ENCODE data around the gene RNF128. TPM values are rescaled to one million over a fixed set of nuclear protein-coding genes. Genes with fewer than 3 reads are reported as not detected.
"Not testable (repeated sequence)": the region's sequence is repeated elsewhere in the genome, so short reads cannot be mapped to it uniquely, and the experiment has no call there.

Gene RNF128
- total RNA-seq, 1 donor from 2014 or later: 3.0 TPM

GRCh38 chrX:106740193-106740780, 13.8 kb downstream of the RNF128 start:
- intact Hi-C loops (cut with DNase I): no loop called here
- no peak for DNase-seq (ENCODE audit: low spot score)
- no peak for ATAC-seq

- intact Hi-C loops (cut with DNase I): no loop called here
- ATAC-seq (no peak), DNase-seq (ENCODE audit: low spot score) (no peak)
Observed at GRCh38 chrX:106742193-106742592, 15.7 kb downstream of the RNF128 start.

DNA sequence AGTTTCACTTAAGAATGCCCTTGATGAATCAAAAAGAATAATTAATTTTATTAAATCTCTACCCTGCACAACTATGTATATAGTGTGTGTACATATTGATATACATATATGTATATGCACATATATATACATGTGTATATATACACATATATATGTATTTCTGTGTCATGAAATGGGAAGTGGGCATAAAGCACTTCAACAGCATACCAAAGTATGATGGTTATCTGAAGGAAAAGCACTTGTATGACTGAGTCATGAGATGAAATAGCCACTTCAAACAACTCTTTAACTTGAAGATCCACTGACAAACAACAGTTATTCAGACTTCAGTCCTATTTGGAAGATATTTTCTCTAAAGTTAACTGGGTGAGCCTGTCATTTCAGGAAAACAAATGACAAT, 16.3 kb downstream of the RNF128 start:
- no peak for ATAC-seq

DNA sequence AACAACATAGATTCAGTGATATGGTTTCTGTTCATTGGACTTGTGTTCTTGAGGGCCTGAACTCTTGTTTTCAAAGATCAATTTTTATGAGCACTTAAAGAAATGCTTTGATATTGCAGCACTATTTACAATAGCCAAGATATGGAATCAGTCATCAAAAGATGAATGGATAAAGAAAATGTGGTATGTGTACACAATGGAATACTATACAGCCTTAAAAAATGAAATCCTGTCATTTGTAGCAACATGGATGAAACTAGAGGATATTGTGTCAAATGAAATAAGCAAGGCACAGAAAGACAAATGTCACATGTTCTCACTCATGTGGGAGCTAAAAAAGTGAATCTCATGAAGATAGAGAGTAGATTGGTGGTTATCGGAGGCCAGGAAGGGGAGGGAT, 21.9 kb downstream of the RNF128 start:
- intact Hi-C loops (cut with DNase I): no loop called here
- no peak for DNase-seq (ENCODE audit: low spot score)
- ATAC-seq: no peak

More for the DNA sequence above, 16.3 kb downstream of the RNF128 start:
- no peak for DNase-seq (ENCODE audit: low spot score)
- intact Hi-C loops (cut with DNase I): no loop called here

- no peak for DNase-seq (ENCODE audit: low spot score)
- ATAC-seq: no peak
- intact Hi-C loops (cut with DNase I): no loop called here
Observed at GRCh38 chrX:106751407-106751806, 24.9 kb downstream of the RNF128 start.

GRCh38 chrX:106752101-106752678, 25.7 kb downstream of the RNF128 start:
- intact Hi-C loops (cut with DNase I): no loop called here
- ATAC-seq: no peak

GRCh38 chrX:106769288-106769687, 42.8 kb downstream of the RNF128 start:
- ATAC-seq; intact Hi-C loops (cut with DNase I); DNase-seq (ENCODE audit: low spot score): not testable (repeated sequence)

More at GRCh38 chrX:106752101-106752678, 25.7 kb downstream of the RNF128 start:
- DNase-seq (ENCODE audit: low spot score): no peak

- ATAC-seq (no peak), DNase-seq (ENCODE audit: low spot score) (no peak)
- intact Hi-C loops (cut with DNase I): no loop called here
Observed at GRCh38 chrX:106774981-106775380, 48.5 kb downstream of the RNF128 start.

- intact Hi-C loops (cut with DNase I): no loop called here
- DNase-seq (ENCODE audit: low spot score) (no peak), ATAC-seq (no peak)
Observed at GRCh38 chrX:106780264-106780663, 53.8 kb downstream of the RNF128 start.

DNA sequence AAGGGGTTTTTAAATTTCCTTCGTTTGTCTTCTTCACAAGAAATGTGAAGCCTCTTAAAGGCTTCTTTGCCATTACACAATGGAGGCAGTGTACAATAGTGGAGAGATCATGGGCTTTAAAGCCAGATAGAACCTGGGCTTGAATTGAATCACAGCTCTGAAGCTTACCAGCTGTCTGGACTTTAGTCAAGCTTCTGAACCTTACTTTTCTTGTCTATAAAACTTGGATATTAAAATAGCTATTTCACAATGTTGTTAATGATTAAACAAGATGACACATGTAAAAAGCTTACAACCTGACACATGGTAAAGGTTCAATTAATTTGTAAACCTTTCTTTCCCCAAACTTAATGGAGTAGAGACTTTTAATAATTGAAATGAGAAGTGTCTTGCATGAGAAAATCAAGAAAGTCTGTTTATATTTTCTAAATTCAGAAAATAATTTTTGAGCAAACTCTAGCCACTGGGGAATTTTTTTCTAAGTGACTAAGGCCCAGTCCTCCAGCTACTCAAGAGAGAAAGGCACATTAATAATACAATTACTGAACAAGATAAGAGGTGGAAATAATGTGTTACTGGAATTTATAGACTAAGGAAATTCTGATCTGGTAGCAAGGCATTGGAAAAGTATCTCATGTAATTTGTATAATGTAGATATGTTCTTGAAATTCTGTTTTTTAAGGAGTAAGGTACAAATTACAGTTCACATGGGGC, 54.3 kb downstream of the RNF128 start:
- intact Hi-C loops (cut with DNase I): no loop called here
- no peak for DNase-seq (ENCODE audit: low spot score)
- no peak for ATAC-seq

DNA sequence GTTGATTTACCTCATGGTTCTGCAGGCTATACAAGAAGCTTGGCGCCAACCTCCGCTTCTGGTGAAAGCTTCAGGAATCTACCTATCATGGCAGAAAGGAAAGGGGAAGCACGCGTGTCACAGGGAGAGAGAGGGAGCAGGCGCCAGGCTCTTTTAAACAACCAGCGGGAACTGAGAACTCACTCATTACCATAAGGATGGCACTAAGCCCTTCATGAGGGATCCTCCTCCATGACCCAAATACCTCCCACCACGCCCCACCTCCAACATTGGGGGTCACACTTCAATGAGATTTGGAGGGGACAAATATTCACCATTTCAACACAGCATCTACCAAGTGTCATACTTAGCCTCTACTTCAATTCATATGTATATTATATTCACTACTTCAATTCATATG, 57.2 kb downstream of the RNF128 start:
- ATAC-seq (no peak), DNase-seq (ENCODE audit: low spot score) (no peak)
- intact Hi-C loops (cut with DNase I): no loop called here

DNA sequence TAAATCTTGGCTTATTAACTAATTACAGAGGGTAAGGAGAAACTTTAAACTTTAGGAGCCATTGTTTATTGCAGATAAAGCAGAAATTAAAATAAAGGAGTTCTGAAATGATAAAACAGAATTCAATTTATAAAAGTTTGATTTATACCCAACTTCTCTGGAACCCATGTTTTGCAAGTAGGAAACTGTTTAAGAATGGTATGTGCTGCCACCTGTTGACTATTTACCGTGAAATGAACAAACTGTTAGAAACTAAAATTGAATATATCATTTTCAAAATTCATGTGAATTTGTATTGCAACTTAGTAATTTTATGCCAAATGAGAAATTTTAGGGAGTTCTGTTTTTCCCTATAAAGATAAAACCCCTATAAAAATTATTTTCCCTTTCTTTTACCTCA, 65.0 kb downstream of the RNF128 start:
- no peak for ATAC-seq
- no peak for DNase-seq (ENCODE audit: low spot score)
- intact Hi-C loops (cut with DNase I): no loop called here

- DNase-seq (ENCODE audit: low spot score): no peak
- intact Hi-C loops (cut with DNase I): no loop called here
- ATAC-seq: peak; percentile 29
Observed at GRCh38 chrX:106802063-106802387, 75.5 kb downstream of the RNF128 start.

- intact Hi-C loops (cut with DNase I): no loop called here
- DNase-seq (ENCODE audit: low spot score) (peak; percentile 82), ATAC-seq (peak; percentile 99)
Observed at GRCh38 chrX:106802388-106803275, 76.1 kb downstream of the RNF128 start, which contains the start of gene TBC1D8B. Gene TBC1D8B (plus strand): TSS chrX:106802673. CDS start chrX:106802854, 181 bp downstream.

GRCh38 chrX:106811131-106811910, 84.8 kb downstream of the RNF128 start:
- intact Hi-C loops (cut with DNase I): no loop called here
- DNase-seq (ENCODE audit: low spot score): no peak
- no peak for ATAC-seq

GRCh38 chrX:106812930-106813329, 86.4 kb downstream of the RNF128 start:
- intact Hi-C loops (cut with DNase I); ATAC-seq; DNase-seq (ENCODE audit: low spot score): not testable (repeated sequence)

DNA sequence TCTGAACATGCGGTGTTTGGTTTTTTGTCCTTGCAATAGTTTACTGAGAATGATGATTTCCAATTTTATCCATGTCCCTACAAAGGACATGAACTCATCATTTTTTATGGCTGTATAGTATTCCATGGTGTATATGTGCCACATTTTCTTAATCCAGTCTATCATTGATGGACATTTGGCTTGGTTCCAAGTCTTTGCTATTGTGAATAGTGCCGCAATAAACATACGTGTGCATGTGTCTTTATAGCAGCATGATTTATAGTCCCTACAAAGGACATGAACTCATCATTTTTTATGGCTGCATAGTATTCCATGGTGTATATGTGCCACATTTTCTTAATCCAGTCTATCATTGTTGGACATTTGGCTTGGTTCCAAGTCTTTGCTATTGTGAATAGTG, 87.6 kb downstream of the RNF128 start:
- ATAC-seq; intact Hi-C loops (cut with DNase I); DNase-seq (ENCODE audit: low spot score): not testable (repeated sequence)

Data from sciatic nerve (tissue), 2 donors.